HL-60 (cell line): ENCODE results near the gene MYOM3.

ENCODE experiments used
- GABPA ChIP-seq: IDR thresholded peaks from 2 replicates; pipeline ENCODE4 v1.6.1; 2012; ENCODE audit warnings: low read depth
- SPI1 ChIP-seq: IDR thresholded peaks from 2 replicates; pipeline ENCODE4 v1.6.1; 2012; ENCODE audit warnings: low read depth, mild to moderate bottlenecking, borderline replicate concordance
- TF ChIP-seq, protein P1 (sequence below): IDR thresholded peaks from one replicate; pipeline ENCODE4 v1.5.1; 2011; ENCODE audit warnings: low read length, control low read depth, inconsistent platforms; ENCODE audit not compliant: insufficient read depth
- TF ChIP-seq, protein P2 (sequence below): IDR thresholded peaks from 2 replicates; pipeline ENCODE4 v1.6.1; 2012; ENCODE audit warnings: low read depth; ENCODE audit not compliant: insufficient replicate concordance

DNA sequence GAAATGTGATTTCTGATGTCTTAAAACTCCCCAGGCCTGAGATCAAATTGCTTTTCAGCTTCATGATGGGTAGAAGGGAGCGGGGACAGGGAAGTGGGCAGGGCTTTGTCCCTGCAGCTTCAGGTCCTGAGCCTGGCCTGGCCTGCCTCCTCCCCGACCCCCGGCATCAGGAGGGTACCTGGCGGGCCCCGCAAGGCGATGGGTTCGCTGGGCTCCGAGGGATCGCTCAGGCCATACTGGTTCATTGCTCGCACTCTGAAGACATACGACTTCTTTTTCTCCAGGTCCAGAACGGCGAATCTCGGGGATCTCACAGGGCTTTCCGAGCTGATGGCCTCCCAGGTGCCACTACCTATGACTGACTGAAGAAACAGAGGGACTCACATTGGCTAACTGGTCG lies 25.5 kb downstream of the MYOM3 start:
- TF ChIP-seq, protein P1, sequence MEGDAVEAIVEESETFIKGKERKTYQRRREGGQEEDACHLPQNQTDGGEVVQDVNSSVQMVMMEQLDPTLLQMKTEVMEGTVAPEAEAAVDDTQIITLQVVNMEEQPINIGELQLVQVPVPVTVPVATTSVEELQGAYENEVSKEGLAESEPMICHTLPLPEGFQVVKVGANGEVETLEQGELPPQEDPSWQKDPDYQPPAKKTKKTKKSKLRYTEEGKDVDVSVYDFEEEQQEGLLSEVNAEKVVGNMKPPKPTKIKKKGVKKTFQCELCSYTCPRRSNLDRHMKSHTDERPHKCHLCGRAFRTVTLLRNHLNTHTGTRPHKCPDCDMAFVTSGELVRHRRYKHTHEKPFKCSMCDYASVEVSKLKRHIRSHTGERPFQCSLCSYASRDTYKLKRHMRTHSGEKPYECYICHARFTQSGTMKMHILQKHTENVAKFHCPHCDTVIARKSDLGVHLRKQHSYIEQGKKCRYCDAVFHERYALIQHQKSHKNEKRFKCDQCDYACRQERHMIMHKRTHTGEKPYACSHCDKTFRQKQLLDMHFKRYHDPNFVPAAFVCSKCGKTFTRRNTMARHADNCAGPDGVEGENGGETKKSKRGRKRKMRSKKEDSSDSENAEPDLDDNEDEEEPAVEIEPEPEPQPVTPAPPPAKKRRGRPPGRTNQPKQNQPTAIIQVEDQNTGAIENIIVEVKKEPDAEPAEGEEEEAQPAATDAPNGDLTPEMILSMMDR: no peak
- TF ChIP-seq SPI1 (no peak), GABPA (no peak)
- TF ChIP-seq, protein P2, sequence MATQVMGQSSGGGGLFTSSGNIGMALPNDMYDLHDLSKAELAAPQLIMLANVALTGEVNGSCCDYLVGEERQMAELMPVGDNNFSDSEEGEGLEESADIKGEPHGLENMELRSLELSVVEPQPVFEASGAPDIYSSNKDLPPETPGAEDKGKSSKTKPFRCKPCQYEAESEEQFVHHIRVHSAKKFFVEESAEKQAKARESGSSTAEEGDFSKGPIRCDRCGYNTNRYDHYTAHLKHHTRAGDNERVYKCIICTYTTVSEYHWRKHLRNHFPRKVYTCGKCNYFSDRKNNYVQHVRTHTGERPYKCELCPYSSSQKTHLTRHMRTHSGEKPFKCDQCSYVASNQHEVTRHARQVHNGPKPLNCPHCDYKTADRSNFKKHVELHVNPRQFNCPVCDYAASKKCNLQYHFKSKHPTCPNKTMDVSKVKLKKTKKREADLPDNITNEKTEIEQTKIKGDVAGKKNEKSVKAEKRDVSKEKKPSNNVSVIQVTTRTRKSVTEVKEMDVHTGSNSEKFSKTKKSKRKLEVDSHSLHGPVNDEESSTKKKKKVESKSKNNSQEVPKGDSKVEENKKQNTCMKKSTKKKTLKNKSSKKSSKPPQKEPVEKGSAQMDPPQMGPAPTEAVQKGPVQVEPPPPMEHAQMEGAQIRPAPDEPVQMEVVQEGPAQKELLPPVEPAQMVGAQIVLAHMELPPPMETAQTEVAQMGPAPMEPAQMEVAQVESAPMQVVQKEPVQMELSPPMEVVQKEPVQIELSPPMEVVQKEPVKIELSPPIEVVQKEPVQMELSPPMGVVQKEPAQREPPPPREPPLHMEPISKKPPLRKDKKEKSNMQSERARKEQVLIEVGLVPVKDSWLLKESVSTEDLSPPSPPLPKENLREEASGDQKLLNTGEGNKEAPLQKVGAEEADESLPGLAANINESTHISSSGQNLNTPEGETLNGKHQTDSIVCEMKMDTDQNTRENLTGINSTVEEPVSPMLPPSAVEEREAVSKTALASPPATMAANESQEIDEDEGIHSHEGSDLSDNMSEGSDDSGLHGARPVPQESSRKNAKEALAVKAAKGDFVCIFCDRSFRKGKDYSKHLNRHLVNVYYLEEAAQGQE: no peak
